SU-DHL-6 (cell line): Measurements from ENCODE around the gene TMEM131L.

Experiments used
- H2AFZ ChIP-seq: fragments of 200-600 bp; sonication (generic); 2 replicates; pipeline ENCODE4 v1.6.1; 2014; ENCODE audit warnings: low read depth, mild to moderate bottlenecking, moderate library complexity, mixed read lengths, antibody characterized with exemption, low read length; ENCODE audit not compliant: severe bottlenecking
- H3F3A ChIP-seq: fragments of 200-600 bp; shearing (Covaris generic); 2 replicates; pipeline ENCODE4 v1.6.0; 2016; ENCODE audit warnings: antibody characterized with exemption, mild to moderate bottlenecking; ENCODE audit not compliant: insufficient read depth
- H3K27ac ChIP-seq: fragments of 200-600 bp; sonication (generic); 2 replicates; pipeline ENCODE4 v1.5.1; 2016; ENCODE audit warnings: low read depth, mild to moderate bottlenecking, low read length, moderate library complexity, mixed read lengths
- H3K27me3 ChIP-seq: fragments of 200-600 bp; sonication (generic), shearing (Covaris generic); 2 replicates; pipeline ENCODE4 v1.6.0; 2014; ENCODE audit warnings: mild to moderate bottlenecking, low read length
- H3K36me3 ChIP-seq: fragments of 200-600 bp; sonication (generic); 2 replicates; pipeline ENCODE4 v1.6.1; 2014; ENCODE audit warnings: mild to moderate bottlenecking, low read length, mixed read lengths
- H3K4me2 ChIP-seq: fragments of 300-600, 200-600 bp; shearing (Covaris generic), sonication (generic); 2 replicates; pipeline ENCODE4 v1.6.0; 2014; ENCODE audit warnings: low read length, low read depth, mild to moderate bottlenecking; ENCODE audit not compliant: poor library complexity, severe bottlenecking
- H3K4me3 ChIP-seq: fragments of 200-600 bp; sonication (generic); 2 replicates; pipeline ENCODE4 v1.5.1; 2014; ENCODE audit warnings: antibody characterized with exemption, low read length, mild to moderate bottlenecking, mixed read lengths; ENCODE audit not compliant: insufficient read depth, poor library complexity, severe bottlenecking
- H3K79me2 ChIP-seq: fragments of 200-600 bp; sonication (generic); 2 replicates; pipeline ENCODE4 v1.6.1; 2014; ENCODE audit warnings: mild to moderate bottlenecking, low read length, moderate library complexity; ENCODE audit not compliant: insufficient read depth
- H3K9ac ChIP-seq: fragments of 200-600 bp; sonication (generic); 2 replicates; pipeline ENCODE4 v1.7.0; 2014; ENCODE audit warnings: mild to moderate bottlenecking, low read length
- H3K9me2 ChIP-seq: fragments of 200-600 bp; sonication (generic); replicated peaks from 2 replicates; pipeline ENCODE4 v1.6.1; 2014; ENCODE audit warnings: low read length; ENCODE audit not compliant: insufficient read depth
- H3K9me3 ChIP-seq: fragments of 200-600 bp; sonication (generic); 2 replicates; pipeline ENCODE4 v1.6.1; 2014; ENCODE audit warnings: low read length, mixed read lengths; ENCODE audit not compliant: insufficient read depth
- H4K20me1 ChIP-seq: fragments of 200-600 bp; sonication (generic); 2 replicates; pipeline ENCODE4 v1.6.1; 2014; ENCODE audit warnings: low read depth, mild to moderate bottlenecking, antibody characterized with exemption, low read length, moderate library complexity, mixed read lengths
- EZH2phosphoT487 ChIP-seq: fragments of 200-600 bp; sonication (generic), shearing (Covaris generic); conservative IDR thresholded peaks from 2 replicates; pipeline ENCODE4 v1.6.1; 2018; ENCODE audit warnings: mild to moderate bottlenecking, antibody characterized with exemption, low read length, moderate library complexity, mixed read lengths
- TF ChIP-seq, protein P1 (sequence below): fragments of 200-600 bp; sonication (generic); IDR thresholded peaks from one replicate; pipeline ENCODE4 v1.5.1; 2017; ENCODE audit warnings: antibody characterized with exemption, mild to moderate bottlenecking, low read length, moderate library complexity; ENCODE audit not compliant: insufficient read depth, poor library complexity, severe bottlenecking

The TMEM131L gene

GRCh38 chr4:153472122-153473037 is 6.2 kb downstream of the TMEM131L start:
- 0 out of 2 replicates have a peak overlapping the region, but pooled peaks have one; percentile 98 for H3K9ac ChIP-seq
- H3F3A ChIP-seq: peaks cover 70% of the 10 kb centered on the region
- H4K20me1 ChIP-seq: peaks cover 57% of the 10 kb centered on the region
- H3K79me2 ChIP-seq: peaks cover 100% of the 10 kb centered on the region
- H3K36me3 ChIP-seq: peaks cover 53% of the 10 kb centered on the region
- peak overlapping the region; percentile 99 for H3K4me2 ChIP-seq
- no peak overlapping the region for H2AFZ ChIP-seq
- TF ChIP-seq EZH2phosphoT487: no peak
- TF ChIP-seq, protein P1, sequence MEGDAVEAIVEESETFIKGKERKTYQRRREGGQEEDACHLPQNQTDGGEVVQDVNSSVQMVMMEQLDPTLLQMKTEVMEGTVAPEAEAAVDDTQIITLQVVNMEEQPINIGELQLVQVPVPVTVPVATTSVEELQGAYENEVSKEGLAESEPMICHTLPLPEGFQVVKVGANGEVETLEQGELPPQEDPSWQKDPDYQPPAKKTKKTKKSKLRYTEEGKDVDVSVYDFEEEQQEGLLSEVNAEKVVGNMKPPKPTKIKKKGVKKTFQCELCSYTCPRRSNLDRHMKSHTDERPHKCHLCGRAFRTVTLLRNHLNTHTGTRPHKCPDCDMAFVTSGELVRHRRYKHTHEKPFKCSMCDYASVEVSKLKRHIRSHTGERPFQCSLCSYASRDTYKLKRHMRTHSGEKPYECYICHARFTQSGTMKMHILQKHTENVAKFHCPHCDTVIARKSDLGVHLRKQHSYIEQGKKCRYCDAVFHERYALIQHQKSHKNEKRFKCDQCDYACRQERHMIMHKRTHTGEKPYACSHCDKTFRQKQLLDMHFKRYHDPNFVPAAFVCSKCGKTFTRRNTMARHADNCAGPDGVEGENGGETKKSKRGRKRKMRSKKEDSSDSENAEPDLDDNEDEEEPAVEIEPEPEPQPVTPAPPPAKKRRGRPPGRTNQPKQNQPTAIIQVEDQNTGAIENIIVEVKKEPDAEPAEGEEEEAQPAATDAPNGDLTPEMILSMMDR: no peak
- H3K27ac ChIP-seq: peak overlapping the region; percentile 95
- no peaks in the 10 kb centered on the region for H3K9me2 ChIP-seq
- H3K27me3 ChIP-seq: no peaks in the 10 kb centered on the region
- peak overlapping the region; percentile 24 for H3K4me3 ChIP-seq
- H3K9me3 ChIP-seq: no peaks in the 10 kb centered on the region

- H3K4me2 ChIP-seq: peak overlapping the region; percentile 7
These were observed 8.1 kb downstream of the TMEM131L start for GRCh38 chr4:153474251-153474650.

GRCh38 chr4:153476829-153477574 is 10.8 kb downstream of the TMEM131L start:
- Histone ChIP-seq H3K9me2 (no peaks in the 10 kb centered on the region), H2AFZ (no peak overlapping the region), H4K20me1 (peaks cover 46% of the 10 kb centered on the region), H3K27ac (peak overlapping the region; percentile 36), H3K79me2 (peaks cover 99% of the 10 kb centered on the region), H3K4me3 (no peak overlapping the region), H3K9me3 (no peaks in the 10 kb centered on the region), H3F3A (peaks cover 69% of the 10 kb centered on the region), H3K27me3 (no peaks in the 10 kb centered on the region), H3K4me2 (peak overlapping the region; percentile 43), H3K9ac (no peak overlapping the region), H3K36me3 (peaks cover 50% of the 10 kb centered on the region)
- TF ChIP-seq, protein P1: no peak
- no peak for TF ChIP-seq EZH2phosphoT487

More at GRCh38 chr4:153474251-153474650, 8.1 kb downstream of the TMEM131L start:
- peaks cover 52% of the 10 kb centered on the region for H3K36me3 ChIP-seq
- H4K20me1 ChIP-seq: peaks cover 61% of the 10 kb centered on the region
- H3F3A ChIP-seq: peaks cover 70% of the 10 kb centered on the region
- H3K4me3 ChIP-seq: no peak overlapping the region
- peak overlapping the region; percentile 5; the same call in 1 of the 2 replicates for H3K27ac ChIP-seq
- no peaks in the 10 kb centered on the region for H3K9me2 ChIP-seq
- H3K9me3 ChIP-seq: no peaks in the 10 kb centered on the region
- no peaks in the 10 kb centered on the region for H3K27me3 ChIP-seq
- TF ChIP-seq, protein P1: no peak
- no peak for TF ChIP-seq EZH2phosphoT487
- no peak overlapping the region for H2AFZ ChIP-seq
- peaks cover 100% of the 10 kb centered on the region for H3K79me2 ChIP-seq
- no peak overlapping the region for H3K9ac ChIP-seq
